GM04504 (cell line): Measurements from ENCODE around the gene KL.

Experiments used
- DNase-seq: peaks from one replicate; pipeline ENCODE4 v3.0.0-alpha.2; 2012; ENCODE audit warnings: low read depth

The KL gene

DNA sequence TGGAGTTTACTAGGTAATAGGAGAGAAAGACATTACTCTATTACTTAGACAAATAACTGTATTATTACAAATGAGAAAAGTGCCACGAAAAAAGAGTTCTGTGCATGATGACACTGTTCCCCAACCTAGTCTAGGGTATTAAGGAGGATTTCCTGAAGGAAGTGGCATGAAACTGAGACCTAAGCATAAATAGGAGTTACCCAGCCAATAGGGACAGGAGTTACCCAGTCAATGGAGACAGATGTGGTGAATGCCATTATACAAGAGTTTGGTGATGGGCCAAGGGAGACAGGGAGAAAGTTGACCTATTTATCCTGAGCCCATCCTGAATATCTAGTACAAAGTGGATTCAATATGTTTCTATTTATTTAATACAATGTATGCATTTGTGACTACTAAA is 65.4 kb downstream of the KL start:
- no peak for DNase-seq

DNA sequence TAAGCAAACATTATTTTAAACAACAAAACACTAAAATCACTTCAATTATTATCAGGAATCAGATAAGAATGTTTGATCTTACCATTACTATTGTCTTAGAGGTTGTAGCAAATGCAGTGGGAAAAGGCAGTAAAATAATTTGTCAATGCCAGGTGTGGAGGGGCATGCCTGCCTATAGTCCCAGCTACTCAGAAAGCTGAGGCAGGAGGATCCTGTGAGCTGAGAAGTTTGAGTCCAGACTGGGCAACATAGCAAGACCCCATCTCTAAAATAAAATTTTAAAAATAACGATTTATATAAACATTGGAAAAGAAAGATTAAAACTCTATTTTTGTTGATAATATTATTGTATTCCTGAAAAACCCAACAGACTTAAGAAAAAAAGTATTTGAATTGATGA is 66.8 kb downstream of the KL start:
- no peak for DNase-seq

DNA sequence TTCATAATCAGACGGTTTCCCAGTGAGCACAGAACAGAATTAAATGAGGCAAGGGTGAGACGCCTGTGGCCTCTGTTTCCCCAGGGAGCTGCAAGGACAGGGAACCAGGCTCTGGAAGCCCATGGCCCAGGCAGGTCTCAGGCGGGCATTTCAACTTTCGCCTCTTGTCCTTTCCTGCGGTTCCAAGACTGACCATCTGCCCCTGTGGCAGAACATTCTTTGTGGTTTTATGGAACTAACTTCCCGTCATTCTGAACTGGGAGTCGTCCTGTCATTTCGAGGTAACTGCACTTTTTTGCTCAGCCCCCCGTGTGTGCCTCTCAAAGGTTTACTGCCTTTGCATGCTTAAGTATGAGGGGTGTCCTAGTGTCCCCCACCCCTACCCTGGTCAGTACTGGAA is 70.9 kb downstream of the KL start:
- DNase-seq: no peak

DNA sequence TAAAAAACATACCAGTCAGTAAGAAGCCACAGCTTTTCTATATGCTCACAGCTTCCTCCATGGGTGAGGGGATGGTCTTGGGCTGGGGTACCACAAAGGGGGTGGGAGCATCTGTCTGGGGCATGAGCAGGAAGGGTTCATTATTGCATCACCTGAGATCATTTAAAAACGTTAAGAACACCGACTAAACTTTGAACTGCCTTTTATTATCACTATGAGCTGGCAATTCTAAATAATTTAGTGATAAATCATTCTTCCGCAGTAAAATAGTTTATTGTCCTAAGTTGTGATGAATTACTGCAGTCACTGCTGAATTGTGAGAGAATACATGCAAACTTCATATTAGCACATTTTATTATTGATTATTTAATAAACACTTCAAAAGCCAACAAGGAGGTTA is 71.6 kb downstream of the KL start:
- no peak for DNase-seq

DNA sequence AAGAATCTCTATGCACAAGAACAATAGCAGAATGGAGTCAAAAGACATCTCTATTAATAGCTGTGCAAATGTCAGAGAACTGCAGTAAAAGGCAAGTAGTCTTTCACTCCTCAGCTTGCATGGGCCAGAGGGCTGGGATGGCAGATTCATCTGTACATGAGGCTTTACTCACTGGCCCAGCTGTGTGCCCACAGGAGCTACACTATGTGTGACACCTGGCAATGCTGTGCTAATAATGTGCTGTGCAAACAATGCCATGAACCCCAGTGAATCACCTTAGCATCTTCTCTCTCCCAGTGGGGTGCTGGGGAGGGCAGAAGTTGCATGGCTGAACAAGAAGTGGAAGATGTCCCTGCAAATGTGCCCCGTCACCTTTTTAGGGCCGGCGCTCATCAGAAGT is 73.1 kb downstream of the KL start:
- DNase-seq: no peak

DNA sequence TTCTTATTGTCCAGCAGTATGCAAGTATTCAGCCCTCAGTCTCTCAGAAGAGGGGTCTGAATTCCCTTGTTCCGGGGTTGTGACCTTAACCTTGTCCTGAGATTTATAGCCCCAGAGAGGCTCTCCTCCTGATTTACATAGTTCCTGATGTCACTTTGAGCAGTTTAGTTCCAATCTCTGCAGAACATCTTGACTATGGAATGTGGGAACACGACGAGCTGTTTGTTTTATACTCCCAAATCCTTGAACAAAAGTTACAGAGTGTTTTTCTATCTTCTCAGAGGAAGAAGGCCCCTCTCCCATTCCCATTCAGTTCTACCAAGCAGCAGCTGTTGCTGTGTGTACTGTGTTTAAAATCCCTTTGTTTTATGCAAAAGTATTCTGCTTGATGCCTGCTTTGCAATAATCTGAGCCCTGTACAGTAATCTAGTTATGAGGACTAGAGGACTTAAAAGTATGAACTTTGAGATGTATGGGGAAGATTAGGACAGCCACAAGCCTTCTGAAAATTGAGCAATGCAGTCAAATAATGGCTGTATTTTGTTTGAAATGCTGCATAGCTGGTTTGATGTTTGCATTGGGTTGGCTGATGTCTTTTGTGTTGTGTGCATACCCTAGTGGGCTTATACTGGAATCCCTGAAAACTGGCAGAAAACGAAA is 74.7 kb downstream of the KL start:
- no peak for DNase-seq

DNA sequence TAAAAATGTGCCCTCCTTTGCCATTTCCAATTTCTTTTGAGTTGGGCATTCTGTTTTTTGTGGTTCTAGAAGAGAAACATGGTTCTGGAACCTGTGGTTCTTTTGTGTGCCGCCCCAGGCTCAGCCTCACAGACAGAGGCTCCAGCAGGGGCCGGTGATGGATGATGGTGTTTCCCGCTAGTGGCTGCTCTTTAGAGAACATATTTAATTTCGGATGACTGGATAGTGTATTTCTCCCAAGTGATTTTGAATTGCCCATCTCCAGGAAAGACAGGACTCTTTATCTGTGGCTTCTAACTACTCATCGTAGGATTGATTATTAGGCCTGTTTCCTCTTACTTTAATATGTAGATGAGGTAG is 75.2 kb downstream of the KL start:
- DNase-seq: no peak

DNA sequence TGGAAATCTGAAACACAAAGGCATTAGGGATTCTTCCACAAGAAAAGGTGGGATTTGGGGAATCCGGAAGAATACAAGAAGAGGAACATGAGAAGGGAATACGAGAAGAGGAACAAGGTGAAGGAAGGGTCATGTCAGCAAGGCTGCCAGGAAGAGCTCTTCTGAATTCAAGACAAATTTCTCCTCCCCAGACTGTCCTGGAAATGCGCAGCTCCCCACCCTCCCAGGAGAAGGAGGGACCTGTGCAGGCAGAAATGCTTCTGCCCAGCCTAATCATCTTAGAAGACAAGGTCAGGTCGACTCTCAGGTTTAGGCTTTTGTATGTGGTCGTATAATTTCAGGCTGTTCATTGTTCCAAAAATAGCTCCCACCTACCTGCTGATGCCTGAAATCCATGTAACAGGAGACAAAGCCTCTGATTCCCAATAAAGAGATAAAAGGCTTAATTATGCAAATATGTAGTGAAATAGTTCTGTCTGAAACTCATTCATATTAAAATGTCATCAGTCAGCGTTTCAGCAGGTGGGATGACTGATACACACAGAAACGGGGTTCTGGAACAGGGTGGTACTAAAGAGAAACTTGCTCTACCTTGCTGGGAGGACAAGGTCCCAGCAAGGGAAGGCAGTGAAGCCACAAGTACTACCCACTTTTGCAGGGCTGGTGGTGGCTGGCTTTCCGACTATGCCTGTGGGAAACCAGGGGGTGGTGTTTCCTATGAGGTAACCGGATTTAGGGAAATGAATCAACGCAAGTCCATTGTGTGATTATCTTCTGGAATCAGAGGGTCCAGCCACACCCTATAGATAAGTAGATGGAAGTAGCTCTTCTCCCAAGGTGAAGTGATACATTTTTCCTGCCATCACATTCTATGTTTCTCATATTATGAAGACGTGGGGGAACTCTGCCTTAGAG is 76.1 kb downstream of the KL start:
- DNase-seq: no peak

DNA sequence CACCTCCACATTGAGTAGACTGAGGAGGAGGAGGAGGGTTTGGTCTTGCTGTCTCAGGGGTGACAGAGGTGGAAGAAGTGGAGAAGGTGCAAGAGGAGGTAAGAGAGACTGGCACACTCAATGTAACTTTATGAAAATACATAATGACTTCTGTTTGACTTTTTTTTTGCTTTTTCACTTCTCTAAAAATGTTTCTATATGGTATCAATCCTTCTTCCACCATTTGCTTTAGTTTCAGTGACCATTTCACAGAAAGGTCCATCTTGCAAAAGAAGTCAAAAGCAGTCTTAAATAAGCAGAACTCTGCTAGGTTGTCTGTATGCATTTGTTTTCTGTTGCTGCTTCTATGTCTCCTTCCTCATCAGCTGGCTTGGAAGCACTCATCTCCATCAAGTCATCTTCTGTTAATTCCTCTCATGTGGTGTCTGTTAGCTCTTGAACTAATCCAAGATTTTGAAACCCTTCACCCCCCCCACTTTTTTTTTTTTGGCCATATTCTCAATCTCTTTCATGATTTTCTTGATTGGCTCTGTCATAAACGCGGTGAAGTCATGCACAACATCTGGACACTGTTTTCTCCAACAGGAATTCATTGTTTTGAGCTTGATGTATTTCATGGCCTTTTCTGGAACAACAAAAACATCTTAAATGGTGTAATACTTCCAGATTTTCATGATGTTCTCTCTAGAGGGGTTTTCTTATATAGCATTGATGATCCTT is 80.8 kb downstream of the KL start:
- no peak for DNase-seq

DNA sequence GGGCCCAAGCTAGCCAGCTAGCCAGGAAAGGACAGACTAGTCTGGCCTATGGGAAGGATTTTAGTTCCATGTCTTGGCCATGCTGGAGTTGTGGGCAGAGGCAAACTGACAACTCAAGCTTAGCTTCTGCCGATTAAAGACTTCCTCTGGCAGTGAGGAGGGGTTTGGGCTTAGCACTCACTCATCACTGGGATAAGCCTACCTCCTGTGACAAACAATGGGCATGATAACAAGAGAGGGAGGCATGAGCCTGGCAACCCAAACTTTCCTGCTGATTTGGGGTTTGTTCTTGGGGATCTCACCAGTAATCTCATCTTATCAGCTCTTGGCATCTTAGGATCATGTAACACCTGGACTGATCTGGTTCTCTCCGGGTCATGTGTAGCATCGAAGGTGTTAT is 83.6 kb downstream of the KL start:
- DNase-seq: no peak

DNA sequence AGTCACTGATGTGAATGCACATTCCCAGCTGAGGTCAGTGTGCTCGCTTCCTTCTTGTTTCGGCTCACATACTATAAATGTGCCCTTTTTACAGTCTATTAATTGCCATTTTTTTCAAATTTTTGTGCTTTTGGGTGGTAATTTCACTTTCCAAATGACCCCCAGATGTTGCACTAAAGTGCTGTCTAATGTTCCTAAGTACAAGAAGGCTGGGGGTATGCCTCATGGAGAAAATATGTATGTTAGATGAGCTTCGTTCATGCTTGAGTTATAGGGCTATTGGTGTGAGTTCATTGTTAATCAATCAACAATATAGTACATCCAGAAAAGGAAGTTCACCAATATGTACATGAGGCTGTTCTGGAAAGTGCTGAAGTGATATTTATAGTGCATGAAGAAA is 84.7 kb downstream of the KL start:
- DNase-seq: no peak

DNA sequence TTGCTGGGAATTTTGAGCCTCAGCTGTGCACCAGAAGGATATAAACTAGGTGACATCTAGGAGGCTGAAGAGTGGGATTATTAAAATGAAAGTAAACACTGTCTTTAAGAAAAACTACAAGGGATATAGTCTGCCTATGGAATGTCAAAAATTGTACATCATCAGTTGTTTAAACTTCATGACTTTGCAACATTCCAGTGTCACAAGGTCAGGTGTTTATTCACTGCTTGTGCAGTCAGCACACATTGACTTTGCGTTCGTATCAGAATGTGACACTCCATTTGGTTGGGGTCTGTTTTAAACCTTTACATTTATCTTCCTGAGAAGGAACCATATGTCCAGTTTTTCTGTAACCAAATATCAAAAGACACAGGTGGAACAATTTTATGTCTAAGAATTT is 85.6 kb downstream of the KL start:
- no peak for DNase-seq

DNA sequence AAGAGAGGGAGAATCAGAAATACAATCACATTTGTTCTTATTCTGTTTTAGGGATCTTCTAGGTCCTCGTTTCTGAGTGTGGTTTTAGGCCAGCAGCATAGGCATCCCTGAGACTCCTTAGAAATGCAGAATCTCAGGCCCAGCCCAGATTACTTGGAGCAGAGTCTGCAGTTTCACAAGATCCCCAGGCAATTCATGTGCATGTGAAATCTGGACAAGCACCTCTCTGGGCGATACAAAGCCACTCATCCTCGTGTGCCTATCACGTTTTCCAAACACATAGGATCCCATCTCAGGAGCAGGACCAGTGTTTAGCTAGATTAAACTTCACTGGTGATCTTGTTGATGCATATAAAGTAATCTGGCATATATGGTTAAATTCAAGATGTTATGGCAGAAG is 87.2 kb downstream of the KL start:
- DNase-seq: no peak

DNA sequence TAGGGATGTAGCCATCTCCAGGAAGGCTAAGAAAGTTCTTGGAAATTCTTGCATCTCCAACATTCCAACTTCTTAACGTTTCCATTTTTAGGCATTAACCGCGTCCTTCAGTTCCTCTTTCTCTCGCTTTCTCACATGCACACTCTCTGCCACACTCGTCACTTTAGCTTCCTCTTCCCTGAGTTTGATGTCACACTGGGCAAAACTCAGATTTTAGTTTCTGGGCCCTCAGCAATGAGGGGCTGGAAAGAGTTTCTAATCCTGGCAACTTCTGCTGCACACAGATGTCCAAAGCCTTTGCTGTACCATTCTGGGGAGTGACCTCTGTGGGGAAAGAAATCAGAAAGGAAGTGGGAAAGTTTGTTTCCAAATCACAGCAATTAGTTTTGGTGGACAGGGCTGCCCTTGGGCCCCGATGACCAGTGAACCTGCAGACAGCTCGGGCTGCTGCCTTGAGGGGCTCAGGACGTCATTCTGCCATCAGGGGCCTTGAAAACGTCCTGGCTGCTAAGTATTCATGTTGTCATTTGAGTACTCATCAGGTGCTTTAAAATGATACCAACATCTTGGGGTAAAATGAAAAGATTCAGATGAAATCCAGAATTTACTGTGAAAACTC is 89.3 kb downstream of the KL start:
- no peak for DNase-seq

DNA sequence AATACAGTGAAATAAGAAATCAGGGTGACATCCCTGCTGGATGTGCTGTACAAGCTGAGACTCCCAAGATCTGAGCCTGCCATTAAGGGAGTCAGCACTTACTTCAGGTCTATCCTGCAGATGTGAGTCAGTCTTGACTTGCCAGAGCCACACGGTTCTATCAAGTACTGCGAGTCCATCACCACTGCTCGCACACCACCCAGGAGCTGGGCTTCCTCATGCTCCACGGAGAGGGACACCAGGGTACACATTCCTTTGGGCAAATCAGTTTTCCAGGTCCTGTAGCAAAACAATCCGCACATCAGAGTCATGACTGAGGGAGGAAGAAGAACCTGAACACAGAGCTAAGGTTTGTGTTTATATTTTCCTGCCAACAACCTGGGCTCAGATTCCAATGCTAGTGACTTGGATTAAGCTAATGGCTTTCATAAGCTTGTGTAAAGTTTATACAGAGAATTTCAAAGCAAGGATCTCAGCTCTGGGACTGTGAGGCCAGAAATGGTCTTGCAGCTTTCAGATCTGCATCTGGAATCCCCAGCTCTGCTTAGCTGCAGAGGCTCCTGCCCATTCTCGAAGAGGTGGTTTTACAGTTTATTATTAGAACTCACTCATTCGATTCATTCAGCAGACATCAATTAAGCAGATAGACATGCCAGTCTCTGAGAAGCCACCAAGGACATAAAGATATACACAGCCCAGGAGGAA is 90.6 kb downstream of the KL start:
- no peak for DNase-seq

DNA sequence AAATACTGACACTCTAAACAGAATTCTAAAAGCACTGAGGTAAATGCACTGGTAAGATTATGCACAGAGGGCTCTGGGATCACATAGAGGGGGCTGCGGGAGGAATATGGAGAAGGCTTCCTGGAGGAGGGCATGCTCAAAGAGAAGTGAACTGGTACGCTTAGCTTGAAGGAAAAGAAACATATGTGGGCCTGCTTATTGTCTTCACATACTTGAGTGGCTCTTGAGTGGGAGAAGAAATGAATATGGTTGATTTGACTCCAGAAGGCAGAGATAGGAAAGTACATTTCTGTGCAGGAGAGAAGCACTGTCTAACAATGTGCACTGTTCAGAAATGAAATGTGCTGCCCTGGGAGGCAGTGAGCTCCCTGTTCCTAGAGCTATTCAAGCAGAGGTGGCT is 91.1 kb downstream of the KL start:
- DNase-seq: no peak

DNA sequence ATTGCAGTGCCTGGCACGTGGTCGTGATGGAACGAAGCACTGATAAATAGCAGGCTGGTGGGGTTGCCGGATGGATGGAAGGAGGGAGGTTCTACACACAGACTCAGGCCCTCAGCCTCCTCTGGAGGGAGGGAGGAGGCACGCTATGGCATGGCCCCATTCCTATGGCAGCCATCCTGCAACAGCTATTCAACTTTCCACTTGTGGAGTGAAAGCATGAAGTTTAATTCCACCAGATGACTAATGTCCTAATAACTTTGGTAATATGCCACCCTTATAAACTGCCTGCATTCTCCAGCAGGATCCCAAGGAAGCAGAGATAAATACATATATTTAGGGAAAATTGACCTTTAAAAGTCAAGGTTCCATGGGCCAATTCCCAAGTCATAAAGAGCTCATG is 92.4 kb downstream of the KL start:
- DNase-seq: no peak

DNA sequence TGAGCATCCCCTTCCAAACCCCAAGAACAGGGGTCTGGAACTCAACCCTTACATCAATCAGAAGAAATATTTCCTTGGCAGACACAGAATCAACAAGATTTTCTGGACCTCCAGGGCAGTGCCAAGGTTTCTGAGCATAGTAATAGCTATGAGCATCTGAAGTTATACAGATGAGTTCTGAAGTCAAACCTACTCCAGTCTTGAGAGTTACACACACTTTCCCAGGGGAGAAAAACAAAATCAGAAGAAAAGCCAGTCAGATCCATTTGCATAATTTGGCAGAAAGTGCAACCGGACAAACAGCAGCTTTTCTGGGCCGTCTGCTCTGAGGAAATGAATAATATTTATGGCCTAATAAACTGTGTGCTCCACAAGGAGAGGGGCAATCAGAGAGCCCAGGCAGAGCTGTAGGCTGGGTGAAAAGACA is 93.1 kb downstream of the KL start:
- no peak for DNase-seq

DNA sequence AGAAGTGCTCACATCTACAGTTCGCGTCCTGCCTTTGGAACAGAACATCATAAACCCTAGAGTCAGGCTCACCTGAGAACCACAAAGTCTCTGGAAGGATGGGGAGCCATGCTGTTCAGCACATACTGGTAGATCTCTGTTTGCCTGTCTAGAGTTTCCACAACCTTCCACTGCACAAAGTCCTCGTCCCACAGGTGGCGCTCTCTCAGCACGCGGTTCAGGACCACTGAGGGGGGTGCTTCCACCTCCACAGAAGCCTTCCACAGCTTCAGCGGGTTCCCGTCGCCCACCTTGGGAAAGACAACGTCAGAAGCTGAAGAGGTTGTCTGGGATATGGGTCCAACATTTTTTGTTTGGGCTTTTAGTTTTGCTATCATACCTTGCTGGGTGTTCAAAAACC is 93.6 kb downstream of the KL start:
- DNase-seq: no peak

DNA sequence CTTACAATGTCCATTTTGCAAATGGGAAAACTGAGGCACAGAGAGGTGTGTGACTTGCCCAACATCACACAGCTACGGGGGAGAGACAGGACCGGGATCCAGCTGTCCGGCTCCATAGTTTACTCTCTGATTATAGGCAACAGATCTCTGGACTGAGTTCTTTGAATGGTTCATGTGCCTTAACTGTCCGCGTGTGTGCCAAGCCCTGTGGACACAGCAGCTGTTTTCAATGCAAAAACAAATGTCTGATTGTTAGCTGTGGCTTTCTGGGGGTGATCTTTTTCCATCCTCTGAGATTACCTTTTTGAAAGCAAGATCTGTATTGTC is 94.1 kb downstream of the KL start:
- no peak for DNase-seq

DNA sequence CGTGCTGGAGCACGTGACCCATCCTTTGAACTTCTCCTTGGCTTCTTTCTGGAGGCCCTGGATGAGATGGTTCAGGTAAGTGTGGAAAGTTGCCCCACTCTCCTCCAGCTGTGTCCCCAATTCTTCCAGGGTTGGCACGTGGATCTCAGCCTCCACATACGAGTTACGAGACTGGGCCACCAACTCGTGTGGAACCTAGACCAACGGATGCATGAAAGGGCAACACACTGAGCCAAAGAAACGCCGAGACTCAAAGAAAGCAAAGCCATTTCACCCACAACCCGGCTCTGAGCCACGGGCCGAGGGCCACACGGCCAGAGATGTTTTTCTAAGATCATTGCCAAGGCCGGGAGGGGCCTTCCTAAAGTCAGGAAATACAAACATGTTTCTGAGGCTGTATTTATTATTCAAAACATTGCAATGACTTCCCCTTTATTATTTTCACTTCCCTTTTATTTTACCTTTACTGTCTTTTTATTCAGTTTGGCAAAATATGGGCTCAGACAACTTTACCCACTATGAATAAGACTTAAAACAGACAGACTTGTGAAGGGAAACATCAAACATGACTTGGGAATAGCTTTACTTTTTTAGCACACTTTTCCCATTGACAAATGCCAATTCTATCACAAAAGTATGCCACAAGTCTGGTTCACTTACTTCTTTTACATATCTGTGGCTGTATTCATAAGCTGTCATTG is 94.6 kb downstream of the KL start:
- DNase-seq: no peak
